GM12873 (cell line): ENCODE data around the gene KRT16.

Experiments
- TF ChIP-seq, protein P1 (sequence below): IDR thresholded peaks from 2 replicates; pipeline ENCODE4 v1.5.1; 2012; ENCODE audit warnings: low read depth, mild to moderate bottlenecking, moderate library complexity, low read length, control low read depth; ENCODE audit not compliant: insufficient read depth; ENCODE audit errors: missing control alignments

Gene KRT16

DNA sequence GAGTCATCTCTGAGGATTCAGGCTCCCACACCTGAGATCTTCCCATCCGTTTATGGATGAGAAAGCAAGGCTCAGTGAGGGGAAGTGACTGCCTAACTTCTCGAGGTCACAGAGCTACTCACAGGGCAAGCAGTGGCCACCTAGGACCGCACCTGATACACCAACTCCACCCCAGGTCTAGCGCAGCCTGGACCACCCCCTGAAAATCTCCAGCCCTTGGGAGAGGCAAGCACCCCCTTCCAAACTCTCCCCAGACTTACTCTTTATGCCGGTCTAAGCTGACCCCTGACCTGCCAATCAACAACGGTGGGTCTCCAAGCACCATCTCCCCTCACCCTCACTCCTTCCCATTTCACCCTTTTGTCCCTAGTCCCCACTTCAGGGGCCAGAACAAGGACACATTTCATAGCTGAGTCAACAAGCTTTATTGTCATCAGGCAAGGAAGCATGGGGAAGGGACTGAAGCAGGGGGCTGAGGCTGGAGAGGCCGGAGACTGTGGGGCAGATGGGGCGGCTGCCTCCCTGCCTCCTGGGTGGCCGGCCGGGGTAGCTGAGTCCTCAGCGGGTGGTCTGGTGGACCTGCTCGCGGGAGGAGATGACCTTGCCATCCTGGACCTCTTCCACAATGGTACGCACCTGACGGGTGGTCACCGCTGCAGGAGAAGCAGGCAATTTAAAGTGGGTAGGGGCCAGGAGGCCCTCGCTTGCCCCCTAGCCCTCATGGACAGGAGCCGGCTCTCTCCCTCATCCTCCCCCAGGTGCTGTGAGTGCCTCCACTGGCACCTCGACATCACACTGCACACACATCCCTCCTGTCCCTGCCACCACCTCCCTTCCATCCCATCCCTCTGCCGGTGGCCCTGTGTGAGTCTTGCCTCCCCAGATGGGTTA lies 6.7 kb upstream of the KRT16 start:
- TF ChIP-seq, protein P1, sequence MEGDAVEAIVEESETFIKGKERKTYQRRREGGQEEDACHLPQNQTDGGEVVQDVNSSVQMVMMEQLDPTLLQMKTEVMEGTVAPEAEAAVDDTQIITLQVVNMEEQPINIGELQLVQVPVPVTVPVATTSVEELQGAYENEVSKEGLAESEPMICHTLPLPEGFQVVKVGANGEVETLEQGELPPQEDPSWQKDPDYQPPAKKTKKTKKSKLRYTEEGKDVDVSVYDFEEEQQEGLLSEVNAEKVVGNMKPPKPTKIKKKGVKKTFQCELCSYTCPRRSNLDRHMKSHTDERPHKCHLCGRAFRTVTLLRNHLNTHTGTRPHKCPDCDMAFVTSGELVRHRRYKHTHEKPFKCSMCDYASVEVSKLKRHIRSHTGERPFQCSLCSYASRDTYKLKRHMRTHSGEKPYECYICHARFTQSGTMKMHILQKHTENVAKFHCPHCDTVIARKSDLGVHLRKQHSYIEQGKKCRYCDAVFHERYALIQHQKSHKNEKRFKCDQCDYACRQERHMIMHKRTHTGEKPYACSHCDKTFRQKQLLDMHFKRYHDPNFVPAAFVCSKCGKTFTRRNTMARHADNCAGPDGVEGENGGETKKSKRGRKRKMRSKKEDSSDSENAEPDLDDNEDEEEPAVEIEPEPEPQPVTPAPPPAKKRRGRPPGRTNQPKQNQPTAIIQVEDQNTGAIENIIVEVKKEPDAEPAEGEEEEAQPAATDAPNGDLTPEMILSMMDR = no peak

DNA sequence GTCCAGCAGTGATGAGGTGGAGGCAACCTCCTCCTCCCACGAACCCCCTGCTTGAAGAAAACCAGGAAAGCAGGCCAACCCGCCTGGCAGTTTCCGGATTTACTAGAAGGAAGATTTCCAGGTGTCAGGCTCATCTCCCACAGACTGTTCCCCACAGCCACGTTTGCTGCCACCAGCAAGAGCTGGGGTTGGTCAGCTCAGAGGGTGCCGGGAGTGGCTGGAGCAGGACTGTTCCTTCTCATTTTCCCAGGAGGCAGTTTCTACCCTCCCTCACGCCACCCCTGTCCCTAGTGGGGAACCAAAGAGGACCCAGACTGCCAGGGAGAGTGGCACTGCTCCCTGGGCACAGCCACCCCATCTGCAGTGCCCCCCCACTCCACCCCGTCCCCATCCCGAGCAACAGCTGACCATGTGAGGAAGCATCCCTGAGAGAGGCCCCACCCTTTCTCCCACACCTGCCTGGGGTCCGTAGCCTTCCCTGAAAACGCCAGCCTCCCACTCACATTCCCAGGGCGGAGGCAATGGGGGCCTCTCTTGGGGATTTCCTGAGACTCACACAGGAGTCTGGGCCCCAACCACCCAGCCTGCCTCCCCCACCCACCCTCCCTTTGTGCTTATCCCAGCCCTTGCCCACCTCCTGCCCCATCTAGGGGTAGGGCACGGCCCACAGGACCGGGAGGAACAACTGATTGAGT lies 5.9 kb upstream of the KRT16 start:
- TF ChIP-seq, protein P1 = no peak

DNA sequence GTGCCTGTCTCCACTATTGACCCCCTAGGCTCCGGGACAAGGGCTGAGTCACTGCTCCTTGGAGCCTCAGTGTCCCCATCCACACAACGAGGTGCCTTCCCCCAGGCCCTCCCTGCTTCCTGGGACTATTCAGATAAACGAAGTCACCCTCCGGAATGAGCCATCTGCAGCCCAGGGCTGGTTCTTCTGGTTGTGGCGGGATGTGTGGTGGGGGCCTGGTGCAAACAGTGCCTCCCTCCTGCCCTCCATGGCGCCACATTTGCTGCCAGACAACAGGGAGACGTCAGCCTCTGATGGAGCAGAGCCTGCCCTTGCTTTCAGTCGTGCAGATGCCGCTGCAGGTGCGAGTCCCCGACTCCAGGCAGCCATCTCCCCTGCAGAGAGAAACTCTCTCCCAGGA lies 5.1 kb upstream of the KRT16 start:
- TF ChIP-seq, protein P1 = no peak

DNA sequence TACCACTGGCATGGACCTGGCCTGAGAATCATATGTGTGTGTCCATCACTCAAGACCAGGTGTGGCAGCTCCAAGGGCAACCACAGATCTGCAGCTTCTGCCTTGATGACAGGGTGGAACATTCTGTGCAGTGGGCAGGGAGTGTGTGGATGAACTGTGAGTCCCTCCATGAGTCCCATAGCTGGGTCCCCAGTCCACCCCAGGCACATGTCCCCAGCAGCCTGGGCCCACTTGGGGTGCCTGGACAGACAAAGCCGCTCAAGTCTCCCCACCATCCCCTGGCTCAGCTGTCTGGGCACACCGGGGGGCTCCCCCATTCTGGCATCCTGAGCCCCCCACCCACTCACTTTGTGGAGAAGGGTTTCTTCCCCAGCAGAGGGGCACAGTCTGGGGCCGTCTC lies 4.6 kb upstream of the KRT16 start:
- TF ChIP-seq, protein P1 = no peak

DNA sequence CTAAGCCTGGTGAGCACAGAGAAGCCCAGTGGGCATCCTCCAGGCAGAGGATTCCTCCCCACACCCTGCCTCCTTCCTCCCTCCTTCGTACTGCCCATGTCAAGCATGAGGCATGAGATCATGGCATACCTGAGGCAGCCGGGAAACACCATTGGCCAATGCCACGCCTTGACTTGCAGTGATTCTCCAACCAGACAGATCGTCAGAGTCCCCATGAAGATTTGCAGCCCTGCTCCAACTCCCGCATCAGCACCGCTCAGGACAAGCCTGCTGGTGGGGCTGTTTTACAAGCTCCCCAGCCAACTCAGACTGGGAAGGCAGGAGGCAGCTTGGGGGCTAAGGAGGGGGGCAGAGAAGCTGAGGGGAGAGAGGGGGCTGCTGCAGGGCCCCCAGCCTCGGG lies 2.9 kb upstream of the KRT16 start:
- TF ChIP-seq, protein P1 = no peak

DNA sequence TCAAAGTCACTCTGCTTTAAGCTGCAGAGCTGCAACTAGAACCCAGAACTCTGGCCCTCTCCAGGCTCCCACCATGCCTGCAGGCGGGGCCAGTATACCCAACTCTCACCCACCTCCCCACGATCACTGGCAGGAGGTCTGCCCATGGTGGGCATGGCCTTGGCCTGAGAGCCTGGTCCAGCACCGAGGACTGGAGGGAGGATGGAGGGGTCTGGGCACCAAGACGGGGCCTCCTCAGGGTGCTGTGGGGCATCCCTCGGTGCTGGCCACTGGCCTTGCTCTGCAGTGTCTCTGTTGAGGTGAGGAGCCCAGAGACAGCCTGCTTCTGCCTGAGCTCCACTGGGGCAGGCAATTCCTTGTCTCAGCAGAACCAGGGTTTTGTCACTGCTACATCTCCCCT lies 1.5 kb upstream of the KRT16 start:
- TF ChIP-seq, protein P1 = no peak

DNA sequence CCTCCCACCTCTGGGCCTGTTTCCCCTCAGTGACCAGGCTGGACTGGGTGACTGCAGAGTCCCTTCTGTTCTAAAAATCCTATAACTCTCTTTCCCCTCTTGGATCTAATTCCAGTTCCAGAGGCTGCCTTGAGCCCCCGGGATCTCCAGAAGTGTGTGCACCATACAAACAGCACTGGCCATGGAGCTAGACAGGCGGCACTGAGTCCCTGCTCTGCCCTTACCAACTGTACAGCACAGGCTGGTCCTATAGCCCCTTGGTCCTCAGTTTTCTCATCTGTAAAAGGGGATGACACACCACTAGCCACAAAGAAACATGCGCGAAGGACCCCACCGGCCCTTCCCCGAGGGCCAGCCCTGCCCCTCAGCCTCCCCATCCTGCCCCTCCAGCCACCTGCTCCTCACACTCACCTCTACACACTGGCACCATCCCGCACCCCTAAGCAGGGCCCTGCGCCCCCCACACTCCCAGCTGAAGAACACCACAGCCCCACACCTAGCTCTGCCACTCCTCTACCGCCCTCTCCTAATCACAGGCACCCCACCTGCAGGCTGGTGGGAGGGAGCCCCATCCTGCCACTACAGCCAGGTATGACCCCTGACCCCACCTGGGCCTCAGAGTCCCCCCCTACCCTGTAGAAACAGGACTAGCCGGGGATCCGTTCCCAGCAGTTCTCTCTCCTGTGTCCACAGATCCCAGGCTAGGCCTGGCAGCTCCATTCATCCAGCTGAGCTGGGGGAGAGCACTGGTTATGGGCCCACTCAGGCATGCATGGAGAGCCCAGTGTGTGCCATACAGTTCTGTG lies 913 bp upstream of the KRT16 start:
- TF ChIP-seq, protein P1 = no peak
